ENCODE data around the gene SLC35C1. TPM values are rescaled to one million over a fixed set of nuclear protein-coding genes. Genes with fewer than 3 reads are reported as not detected.

Gene SLC35C1
- total RNA-seq, 1 experiment from 2014 or later = 14.0 TPM

DNA sequence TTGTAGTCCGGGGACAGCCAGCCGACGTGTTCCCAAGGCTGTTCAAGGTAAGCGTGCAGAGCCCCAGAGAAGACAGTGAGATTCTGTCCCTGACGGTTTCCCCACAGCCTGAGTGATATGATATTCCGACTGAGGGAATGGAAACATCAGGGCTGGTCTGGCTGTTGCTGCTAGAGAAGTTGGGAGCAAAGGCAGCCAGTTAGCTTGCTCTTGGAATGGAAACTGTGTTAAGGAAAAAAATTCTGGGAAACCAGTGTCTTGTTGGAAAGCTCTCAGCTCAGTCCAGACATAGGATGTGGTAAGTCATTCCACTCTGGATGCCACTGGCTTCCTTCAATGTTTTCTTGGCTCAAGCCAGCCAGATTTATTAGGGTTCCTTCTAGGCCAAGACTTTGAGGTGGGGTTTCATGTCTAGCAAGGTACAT, 51.1 kb downstream of the SLC35C1 start:
- ChIA-PET CTCF (interaction anchor here (0.7 kb wide), 1 partner anchor 845 kb away, joined by 4 read pairs; the partner anchor contains the start of gene ZNF408), POLR2A (interaction anchor here (0.6 kb wide), 1 partner anchor 122 kb away, joined by 4 read pairs; no protein-coding TSS in a partner anchor)
- Histone ChIP-seq H3K4me1 (no peaks in the 10 kb centered on the region), H3K36me3 (ENCODE audit: control insufficient read depth, insufficient read depth, low read length) (peaks cover 13% of the 10 kb centered on the region), H3K4me3 (ENCODE audit: low read depth, low read length) (no peak overlapping the region), H3K27me3 (replicated peaks; ENCODE audit: control insufficient read depth, insufficient read depth, low read length) (no peaks in the 10 kb centered on the region), H3K9me3 (no peaks in the 10 kb centered on the region)
- no peaks in the 10 kb centered on the region for H3K27me3 Mint-ChIP-seq (ENCODE audit: insufficient read depth, unreplicated experiment)
- no peaks in the 10 kb centered on the region for H3K9me3 Mint-ChIP-seq (ENCODE audit: unreplicated experiment)
- TF ChIP-seq, protein P1, sequence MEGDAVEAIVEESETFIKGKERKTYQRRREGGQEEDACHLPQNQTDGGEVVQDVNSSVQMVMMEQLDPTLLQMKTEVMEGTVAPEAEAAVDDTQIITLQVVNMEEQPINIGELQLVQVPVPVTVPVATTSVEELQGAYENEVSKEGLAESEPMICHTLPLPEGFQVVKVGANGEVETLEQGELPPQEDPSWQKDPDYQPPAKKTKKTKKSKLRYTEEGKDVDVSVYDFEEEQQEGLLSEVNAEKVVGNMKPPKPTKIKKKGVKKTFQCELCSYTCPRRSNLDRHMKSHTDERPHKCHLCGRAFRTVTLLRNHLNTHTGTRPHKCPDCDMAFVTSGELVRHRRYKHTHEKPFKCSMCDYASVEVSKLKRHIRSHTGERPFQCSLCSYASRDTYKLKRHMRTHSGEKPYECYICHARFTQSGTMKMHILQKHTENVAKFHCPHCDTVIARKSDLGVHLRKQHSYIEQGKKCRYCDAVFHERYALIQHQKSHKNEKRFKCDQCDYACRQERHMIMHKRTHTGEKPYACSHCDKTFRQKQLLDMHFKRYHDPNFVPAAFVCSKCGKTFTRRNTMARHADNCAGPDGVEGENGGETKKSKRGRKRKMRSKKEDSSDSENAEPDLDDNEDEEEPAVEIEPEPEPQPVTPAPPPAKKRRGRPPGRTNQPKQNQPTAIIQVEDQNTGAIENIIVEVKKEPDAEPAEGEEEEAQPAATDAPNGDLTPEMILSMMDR (IDR thresholded peaks at IDR 0.05; ENCODE audit: insufficient read depth in 1 of 2, low read depth in 1 of 2, low read length in 1 of 2, severe bottlenecking in 1 of 2, unreplicated experiment in 1 of 2) = no peak
- peaks cover 22% of the 10 kb centered on the region for H3K36me3 Mint-ChIP-seq (ENCODE audit: insufficient read depth, unreplicated experiment)
- intact Hi-C loops (cut with micrococcal nuclease; ENCODE audit: unreplicated experiment) = no loop called here
- BruUV-seq (replicated peaks) = no TSS peak
- DNase-seq = no peak
- no peak overlapping the region for H3K4me3 Mint-ChIP-seq (ENCODE audit: unreplicated experiment)
- H3K4me1 Mint-ChIP-seq (ENCODE audit: low read depth, unreplicated experiment) = no peaks in the 10 kb centered on the region
- H3K27ac Mint-ChIP-seq (ENCODE audit: unreplicated experiment) = no peak overlapping the region

GRCh38 chr11:45857961-45858474, 53.1 kb downstream of the SLC35C1 start:
- TF ChIP-seq, protein P1 (IDR thresholded peaks at IDR 0.05; ENCODE audit: insufficient read depth in 1 of 2, low read depth in 1 of 2, low read length in 1 of 2, severe bottlenecking in 1 of 2, unreplicated experiment in 1 of 2) = no peak
- no peak for DNase-seq
- H3K4me3 Mint-ChIP-seq (ENCODE audit: unreplicated experiment) = no peak overlapping the region
- POLR2A ChIA-PET = no interaction called here
- H3K27me3 Mint-ChIP-seq (ENCODE audit: insufficient read depth, unreplicated experiment) = no peaks in the 10 kb centered on the region
- Histone ChIP-seq H3K27me3 (replicated peaks; ENCODE audit: control insufficient read depth, insufficient read depth, low read length) (no peaks in the 10 kb centered on the region), H3K4me1 (no peaks in the 10 kb centered on the region), H3K9me3 (no peaks in the 10 kb centered on the region), H3K4me3 (ENCODE audit: low read depth, low read length) (no peak overlapping the region), H3K36me3 (ENCODE audit: control insufficient read depth, insufficient read depth, low read length) (peaks cover 13% of the 10 kb centered on the region)
- intact Hi-C loops (cut with micrococcal nuclease; ENCODE audit: unreplicated experiment) = no loop called here
- no peaks in the 10 kb centered on the region for H3K4me1 Mint-ChIP-seq (ENCODE audit: low read depth, unreplicated experiment)
- H3K36me3 Mint-ChIP-seq (ENCODE audit: insufficient read depth, unreplicated experiment) = peaks cover 33% of the 10 kb centered on the region
- no TSS peak for BruUV-seq (replicated peaks)
- CTCF ChIA-PET = interaction anchor here (1.0 kb wide), 1 partner anchor 86 kb away, joined by 3 read pairs; no protein-coding TSS in a partner anchor
- no peaks in the 10 kb centered on the region for H3K9me3 Mint-ChIP-seq (ENCODE audit: unreplicated experiment)
- no peak overlapping the region for H3K27ac Mint-ChIP-seq (ENCODE audit: unreplicated experiment)

- H3K27me3 Mint-ChIP-seq (ENCODE audit: insufficient read depth, unreplicated experiment) = no peaks in the 10 kb centered on the region
- Histone ChIP-seq H3K4me1 (no peaks in the 10 kb centered on the region), H3K27me3 (replicated peaks; ENCODE audit: control insufficient read depth, insufficient read depth, low read length) (no peaks in the 10 kb centered on the region), H3K36me3 (ENCODE audit: control insufficient read depth, insufficient read depth, low read length) (peaks cover 13% of the 10 kb centered on the region), H3K9me3 (no peaks in the 10 kb centered on the region), H3K4me3 (ENCODE audit: low read depth, low read length) (no peak overlapping the region)
- ChIA-PET POLR2A (interaction anchor here (0.7 kb wide), 1 partner anchor 64 kb away, joined by 5 read pairs; no protein-coding TSS in a partner anchor), CTCF (no interaction called here)
- intact Hi-C loops (cut with micrococcal nuclease; ENCODE audit: unreplicated experiment) = no loop called here
- no peaks in the 10 kb centered on the region for H3K4me1 Mint-ChIP-seq (ENCODE audit: low read depth, unreplicated experiment)
- no peak overlapping the region for H3K4me3 Mint-ChIP-seq (ENCODE audit: unreplicated experiment)
- TF ChIP-seq, protein P1 (IDR thresholded peaks at IDR 0.05; ENCODE audit: insufficient read depth in 1 of 2, low read depth in 1 of 2, low read length in 1 of 2, severe bottlenecking in 1 of 2, unreplicated experiment in 1 of 2) = no peak
- no TSS peak for BruUV-seq (replicated peaks)
- H3K9me3 Mint-ChIP-seq (ENCODE audit: unreplicated experiment) = no peaks in the 10 kb centered on the region
- no peak overlapping the region for H3K27ac Mint-ChIP-seq (ENCODE audit: unreplicated experiment)
- peaks cover 37% of the 10 kb centered on the region for H3K36me3 Mint-ChIP-seq (ENCODE audit: insufficient read depth, unreplicated experiment)
- DNase-seq = no peak
Observed at GRCh38 chr11:45858751-45859398, 53.9 kb downstream of the SLC35C1 start.
